ENCODE results near the gene NECTIN2. TPM values are rescaled to one million over a fixed set of nuclear protein-coding genes. Genes with fewer than 3 reads are reported as not detected.
A peak's percentile ranks its signal among the peaks of the same experiment; 100 is the strongest.

The NECTIN2 gene
- total RNA-seq, 1 experiment from 2014 or later = 176 TPM

DNA sequence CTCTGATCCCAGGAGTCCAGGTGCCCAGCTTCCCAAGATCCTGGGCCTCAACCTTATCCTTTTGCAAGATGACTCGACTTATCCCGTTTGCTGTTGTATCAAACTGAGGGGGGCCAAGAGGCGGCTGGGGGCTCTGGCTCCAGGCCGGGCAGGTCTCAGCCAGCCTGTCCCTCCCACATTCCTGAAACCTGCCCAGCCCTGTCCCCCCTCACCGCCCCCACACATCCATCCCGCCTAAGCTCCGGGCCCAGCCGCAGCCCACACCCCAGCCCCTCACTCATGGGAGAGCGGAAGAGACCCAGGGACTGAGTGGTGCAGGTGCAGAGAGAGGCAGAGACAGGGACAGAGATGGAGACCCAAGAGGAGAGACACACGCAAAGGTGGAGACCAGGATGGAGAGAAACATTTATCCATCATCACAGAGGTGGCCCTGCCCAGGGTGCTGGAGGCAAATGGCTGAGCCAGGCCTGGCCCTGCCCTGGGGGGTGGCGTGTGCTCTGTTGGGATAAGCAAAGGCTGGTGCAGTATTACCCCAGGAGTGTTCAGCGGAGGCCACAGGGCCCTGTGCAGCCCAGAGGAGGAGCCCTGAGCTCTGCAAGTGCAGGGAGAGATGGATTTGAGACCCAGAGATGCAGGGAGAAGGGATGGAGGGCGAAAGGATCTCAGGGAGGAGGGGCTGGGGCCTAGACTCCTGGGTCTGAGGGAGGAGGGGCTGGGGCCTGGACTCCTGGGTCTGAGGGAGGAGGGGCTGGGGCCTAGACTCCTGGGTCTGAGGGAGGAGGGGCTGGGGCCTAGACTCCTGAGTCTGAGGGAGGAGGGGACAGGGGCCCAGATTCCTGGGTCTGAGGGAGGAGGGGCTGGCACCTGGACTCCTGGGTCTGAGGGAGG lies 35.6 kb upstream of the NECTIN2 start:
- Histone ChIP-seq H3K23ac (ENCODE audit: insufficient read length, low read depth, low read length) (no peak overlapping the region), H3K79me1 (ENCODE audit: insufficient read depth, low read depth, low read length, poor library complexity, severe bottlenecking) (no peaks in the 10 kb centered on the region), H4K5ac (ENCODE audit: insufficient read length, low read depth, low read length) (no peak overlapping the region), H3K79me2 (ENCODE audit: insufficient read depth, low read length) (no peaks in the 10 kb centered on the region), H2BK120ac (ENCODE audit: low read depth, low read length, poor library complexity, severe bottlenecking) (no peak overlapping the region), H3K56ac (ENCODE audit: insufficient read length, low read depth, low read length) (no peak overlapping the region), H2BK20ac (ENCODE audit: low read depth, low read length, poor library complexity, severe bottlenecking) (no peak overlapping the region), H4K20me1 (ENCODE audit: control insufficient read depth, insufficient read depth, insufficient read length) (no peaks in the 10 kb centered on the region), H3K23me2 (ENCODE audit: insufficient read length, low read depth, low read length, poor library complexity, severe bottlenecking) (peaks cover 11% of the 10 kb centered on the region), H3K9me3 (ENCODE audit: control insufficient read depth, low read depth, low read length) (no peaks in the 10 kb centered on the region), H4K8ac (replicated peaks; ENCODE audit: insufficient read length, low read depth, low read length) (no peak overlapping the region), H2AFZ (ENCODE audit: low read length) (no peak overlapping the region), H3T11ph (ENCODE audit: low read length) (no peak overlapping the region), H3K27ac (ENCODE audit: insufficient read length, low read depth, low read length) (no peak overlapping the region), H3K4me1 (ENCODE audit: insufficient read depth, low read length) (peaks cover 2% of the 10 kb centered on the region; the same call in 1 of the 2 replicates), H2BK15ac (ENCODE audit: low read depth, low read length) (no peak overlapping the region), H2BK12ac (ENCODE audit: insufficient read length, low read depth, low read length) (no peak overlapping the region), H2BK5ac (ENCODE audit: insufficient read length, low read length) (no peak overlapping the region), H3K4ac (ENCODE audit: low read depth, low read length) (no peak overlapping the region), H3K4me2 (ENCODE audit: insufficient read depth, insufficient read length, low read length) (peak overlapping the region; percentile 83), H3K9ac (ENCODE audit: extremely low read depth, insufficient read length, low read length) (no peak overlapping the region), H3K18ac (ENCODE audit: insufficient read length, low read depth, low read length) (no peak overlapping the region), H4K91ac (ENCODE audit: insufficient read length, low read depth, low read length) (no peak overlapping the region), H2AK5ac (ENCODE audit: insufficient read length, low read length) (no peak overlapping the region), H3K14ac (ENCODE audit: insufficient read depth, low read length) (no peak overlapping the region; the same call in 1 of the 2 replicates), H3K27me3 (ENCODE audit: insufficient read depth, low read length) (no peaks in the 10 kb centered on the region; the same call in 1 of the 2 replicates)
- Mint-ChIP-seq H3K4me1 (peaks cover 38 to 48% of the 10 kb centered on the region in 2 experiments), H3K27ac (peak overlapping the region in 2 of 3 experiments; percentile 67 to 77; a peak in 3 of 7 replicates), H3K27me3 (ENCODE audit: low read depth) (peaks cover 24% of the 10 kb centered on the region), H3K4me3 (peak overlapping the region; percentile 21 to 70), H3K9me3 (no peaks in the 10 kb centered on the region), H3K36me3 (ENCODE audit: insufficient read depth in 1 of 3, low read depth in 3 of 3) (peaks cover 17 to 35% (median 33%) of the 10 kb centered on the region in 3 experiments)
- DNase-seq = no peak
- WGBS (ENCODE audit: extremely low coverage, insufficient read length, low lambda C conversion rate) = no CpG with 5 or more reads among the region's 13 CpGs
- no peak for TF ChIP-seq CTCF (conservative IDR thresholded peaks at IDR 0.05)

Measured in H9 (cell line).